Dedifferentiated amniotic fluid mesenchymal stem cell (primary cell): ENCODE measurements around the gene TNS2.

ENCODE experiments used
- DNase-seq: peaks from one replicate; pipeline ENCODE4 v3.0.0-alpha.2; 2016; ENCODE audit errors: extremely low spot score

TNS2 gene

DNA sequence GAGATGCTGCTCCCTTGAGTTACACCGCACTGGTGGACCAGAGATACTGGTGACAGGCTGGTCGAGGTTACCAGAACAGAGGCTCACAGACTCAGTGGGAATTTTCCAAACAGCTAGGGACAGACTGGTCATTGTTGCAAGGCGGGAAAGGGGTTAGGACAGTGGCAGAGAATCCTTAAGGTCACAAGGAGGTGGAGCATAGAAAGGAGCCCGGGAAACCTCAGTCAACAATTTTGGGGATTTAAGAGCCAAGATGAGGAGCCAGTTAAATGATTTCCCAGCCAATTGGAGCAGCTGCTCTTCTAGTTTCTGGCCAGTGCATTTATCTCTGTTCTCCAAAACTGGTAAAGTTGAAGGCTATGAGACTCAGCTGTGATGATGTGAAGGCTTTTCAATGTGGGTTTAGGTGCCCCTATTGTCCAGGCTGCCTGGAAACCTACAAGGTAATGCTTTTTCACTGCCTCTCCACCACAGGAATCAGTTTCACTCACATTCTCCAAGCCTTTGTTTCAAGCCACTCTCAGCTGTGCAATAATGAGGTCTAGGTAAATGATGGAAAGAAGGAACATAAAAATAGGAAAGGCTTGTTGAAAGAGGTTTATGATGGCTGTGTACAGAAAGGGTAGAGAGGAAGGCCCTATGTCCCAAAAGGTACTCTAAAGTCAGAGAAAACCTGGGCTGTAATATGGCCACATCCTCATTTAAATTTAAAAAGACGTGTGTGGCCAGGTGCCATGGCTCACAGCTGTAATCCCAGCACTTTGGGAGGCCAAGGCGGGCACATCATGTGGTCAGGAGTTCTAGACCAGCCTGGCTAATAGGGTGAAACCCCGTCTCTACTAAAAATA, 7.0 kb upstream of the TNS2 start:
- no peak for DNase-seq

DNA sequence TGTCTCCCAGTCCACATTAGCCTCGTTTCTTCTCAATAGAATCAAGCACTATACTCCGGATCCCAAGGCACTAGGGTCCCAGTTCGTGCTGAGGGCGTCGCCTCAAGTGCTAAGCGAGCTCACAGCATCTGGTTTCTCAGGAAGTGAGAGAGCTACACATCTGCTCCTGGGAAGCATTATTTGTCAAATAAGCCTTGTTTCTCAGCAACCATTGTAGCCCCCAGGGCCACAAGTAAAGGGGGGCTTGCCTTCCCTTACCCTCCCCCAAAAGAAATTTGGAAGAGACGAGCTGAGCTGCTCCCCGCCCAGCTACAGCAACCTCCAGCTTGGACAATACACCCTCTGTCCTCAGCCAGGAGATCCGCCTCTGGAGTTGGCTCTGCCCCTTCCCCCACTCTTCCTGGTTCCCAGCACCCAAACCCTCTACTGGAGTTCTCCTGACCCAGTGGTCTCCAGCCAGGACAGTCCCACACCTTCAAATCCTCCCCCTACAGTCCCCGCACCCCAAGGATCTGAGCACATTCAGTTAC, 5.7 kb upstream of the TNS2 start:
- DNase-seq = no peak

DNA sequence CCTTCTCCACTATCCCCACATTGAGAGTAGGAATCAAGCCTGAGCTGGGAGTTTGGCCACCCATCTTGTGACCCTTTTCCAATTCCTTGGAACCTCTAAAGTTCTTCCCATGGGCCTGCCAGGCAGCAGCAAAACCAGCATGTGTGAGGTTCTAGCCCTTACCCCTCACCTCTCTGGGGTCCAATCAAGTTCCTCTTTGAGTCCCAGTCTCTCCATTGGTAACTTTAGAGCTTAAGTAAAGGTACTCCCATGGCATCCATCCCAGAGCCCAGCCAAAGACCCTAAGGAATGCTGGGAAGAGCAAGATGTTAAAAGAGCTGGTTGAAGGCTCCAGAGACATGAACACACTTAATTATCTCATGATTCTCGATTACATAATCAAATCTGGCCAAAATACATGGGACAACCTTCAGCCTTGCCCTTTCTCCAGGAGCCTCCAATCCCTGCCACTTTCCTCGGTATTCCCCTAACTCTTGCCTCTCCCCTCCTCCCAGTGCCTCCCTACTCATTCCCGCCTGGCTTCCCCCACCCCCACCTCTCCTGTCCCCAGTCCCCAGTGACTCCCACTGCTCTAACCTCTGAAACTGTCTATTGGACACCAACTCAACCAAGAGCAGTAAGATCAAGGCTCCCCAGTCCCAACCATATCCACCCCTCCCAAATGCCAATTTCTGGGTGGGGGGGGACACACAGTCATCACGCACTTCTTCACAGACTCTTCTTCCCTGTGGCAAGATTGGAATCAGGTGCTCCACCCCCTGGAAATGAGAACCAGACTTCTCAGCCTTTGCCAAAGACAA, 4.8 kb upstream of the TNS2 start:
- DNase-seq = no peak

GRCh38 chr12:53045696-53046045, 4.2 kb upstream of the TNS2 start:
- no peak for DNase-seq

DNA sequence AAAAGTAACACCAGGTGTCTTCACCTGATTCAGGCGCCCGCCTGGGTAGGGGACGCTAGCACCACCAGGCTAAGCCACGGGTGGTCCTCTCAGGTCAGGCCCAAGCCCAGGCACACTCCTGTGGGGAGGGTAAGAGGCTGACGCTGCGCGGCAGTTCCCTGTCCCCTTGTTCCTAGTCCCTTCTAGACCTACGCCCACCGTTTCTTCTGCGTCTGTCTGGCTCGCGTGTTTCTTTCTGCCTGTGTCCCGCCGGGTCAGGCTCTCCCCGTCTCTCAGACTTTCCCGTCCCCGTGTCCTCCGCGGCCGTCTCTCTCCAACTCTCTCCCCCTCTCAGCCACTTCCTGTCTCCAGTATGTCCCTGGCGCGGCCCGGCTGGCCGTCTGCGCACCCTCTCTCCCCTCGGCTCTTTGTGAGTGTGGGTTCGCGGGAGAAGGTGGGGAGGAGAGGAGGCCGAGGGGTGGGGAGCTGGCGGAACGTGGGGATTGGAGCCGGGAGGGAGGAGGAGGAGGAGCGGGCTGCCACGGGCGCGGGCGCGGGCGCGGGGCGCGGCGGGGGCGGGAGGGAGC, 3.1 kb upstream of the TNS2 start:
- DNase-seq = peak; percentile 73

GRCh38 chr12:53047221-53048032, 2.4 kb upstream of the TNS2 start:
- peak; percentile 69 for DNase-seq

GRCh38 chr12:53048033-53048779, 1.7 kb upstream of the TNS2 start:
- DNase-seq = no peak

GRCh38 chr12:53048780-53049401, 974 bp upstream of the TNS2 start:
- no peak for DNase-seq

DNA sequence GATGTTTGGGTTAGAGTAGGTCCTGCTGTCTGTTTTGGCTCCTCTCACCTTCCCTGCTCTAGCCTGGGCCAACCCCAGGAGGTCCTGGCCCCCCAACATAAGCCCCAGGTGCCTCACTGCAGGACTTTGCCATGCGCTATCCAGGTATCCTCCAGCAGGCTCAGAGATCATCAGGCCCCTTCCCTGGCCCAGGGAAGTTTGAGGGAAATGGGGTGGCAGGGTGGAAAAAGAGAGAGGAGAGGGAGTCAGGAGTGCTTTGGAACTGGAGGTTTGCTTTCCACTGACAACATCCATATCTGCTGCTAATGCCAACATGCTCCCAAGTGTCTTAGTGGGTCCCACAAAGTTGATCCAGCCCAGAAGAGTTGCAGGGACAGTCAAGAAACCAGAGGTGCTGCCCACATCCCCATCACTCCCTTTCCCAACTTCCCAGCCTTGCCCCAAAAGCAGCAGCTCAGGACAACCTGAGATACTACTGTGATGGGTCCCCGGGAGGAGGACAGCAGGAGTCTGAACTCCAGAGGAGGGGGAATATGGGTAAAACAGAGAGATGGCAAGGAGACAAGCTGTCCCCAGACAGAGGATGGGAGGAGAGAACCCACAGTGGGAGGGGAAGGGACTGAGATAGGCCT, 677 bp downstream of the TNS2 start:
- no peak for DNase-seq

DNA sequence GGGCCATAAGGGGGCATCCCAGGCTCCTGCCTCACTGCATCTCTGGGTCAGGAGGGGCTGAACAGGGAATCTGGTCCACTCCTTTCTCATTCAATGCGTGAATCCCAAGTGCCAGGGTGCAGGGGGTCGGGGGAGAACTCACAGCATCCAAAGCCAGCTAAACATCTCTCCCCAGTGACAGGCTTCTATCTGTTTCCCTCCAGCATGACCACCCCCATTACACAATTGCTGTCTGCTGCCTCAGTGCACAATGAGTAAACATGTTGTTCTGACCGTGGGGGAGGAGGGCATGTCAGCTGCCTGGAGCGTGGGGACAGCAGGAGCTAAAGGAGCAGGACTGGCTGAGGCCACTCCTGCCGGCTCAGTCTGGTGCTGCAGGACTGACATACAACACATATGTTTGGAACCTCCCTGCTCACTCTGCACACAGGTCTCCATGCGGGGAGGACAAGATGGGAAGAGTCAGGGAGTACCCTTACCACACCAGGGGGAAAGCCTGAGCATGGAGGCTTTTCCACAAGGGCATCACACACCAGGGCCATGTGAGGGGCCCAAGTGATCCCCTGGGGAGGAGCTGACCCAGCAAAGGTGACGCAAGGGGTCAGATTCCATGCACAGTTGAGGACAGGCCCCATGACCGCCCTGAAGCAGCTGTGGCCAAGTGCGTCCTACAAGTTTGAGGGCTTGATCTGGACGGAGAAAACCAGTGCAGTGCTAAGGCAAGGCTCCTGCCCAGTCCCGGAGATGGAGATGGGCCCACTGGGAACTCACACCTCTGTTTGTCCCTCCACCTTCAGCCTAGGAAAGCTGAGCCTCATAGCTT, 1.4 kb downstream of the TNS2 start:
- peak; percentile 26 for DNase-seq

GRCh38 chr12:53051881-53052412, 2.1 kb downstream of the TNS2 start:
- DNase-seq = no peak

DNA sequence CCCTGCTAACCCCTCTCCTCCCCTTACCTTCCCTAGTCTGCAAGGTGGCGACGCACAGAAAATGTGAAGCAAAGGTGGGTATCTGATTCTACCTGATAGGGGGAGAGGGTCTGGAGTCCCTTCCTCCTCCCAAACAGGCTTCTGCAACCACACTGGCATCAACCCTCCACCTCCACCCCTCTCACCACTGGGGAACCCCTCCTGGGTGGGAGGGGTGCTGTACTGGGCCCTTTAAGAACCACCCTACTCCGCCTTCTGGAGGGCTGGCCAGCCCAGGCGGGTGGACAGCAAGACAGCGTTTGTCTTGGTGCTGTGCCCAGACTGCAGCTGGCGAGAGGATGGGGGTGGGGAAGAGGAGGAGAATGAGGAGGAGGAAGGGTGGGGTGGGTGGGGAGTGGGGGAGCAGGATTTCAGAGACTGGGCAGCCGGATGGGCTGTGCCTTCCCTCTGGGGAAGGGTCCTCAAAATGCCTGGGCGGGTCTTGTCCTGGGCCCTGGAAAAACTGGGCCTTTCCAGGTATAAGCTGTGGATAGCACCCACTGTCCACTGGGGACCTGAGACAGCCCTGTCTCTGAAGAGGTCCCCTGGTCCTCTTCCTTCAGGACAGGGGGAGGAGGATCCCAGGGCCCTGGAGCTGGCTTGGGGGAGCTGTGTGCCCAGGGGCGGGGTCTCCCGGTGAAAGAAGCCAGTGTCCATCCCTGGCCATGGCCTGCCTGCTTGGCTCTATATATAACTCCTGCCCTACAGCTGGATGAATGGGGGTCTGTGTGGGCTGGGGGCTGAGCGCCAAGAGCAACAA, 2.8 kb downstream of the TNS2 start:
- DNase-seq = peak; percentile 71

DNA sequence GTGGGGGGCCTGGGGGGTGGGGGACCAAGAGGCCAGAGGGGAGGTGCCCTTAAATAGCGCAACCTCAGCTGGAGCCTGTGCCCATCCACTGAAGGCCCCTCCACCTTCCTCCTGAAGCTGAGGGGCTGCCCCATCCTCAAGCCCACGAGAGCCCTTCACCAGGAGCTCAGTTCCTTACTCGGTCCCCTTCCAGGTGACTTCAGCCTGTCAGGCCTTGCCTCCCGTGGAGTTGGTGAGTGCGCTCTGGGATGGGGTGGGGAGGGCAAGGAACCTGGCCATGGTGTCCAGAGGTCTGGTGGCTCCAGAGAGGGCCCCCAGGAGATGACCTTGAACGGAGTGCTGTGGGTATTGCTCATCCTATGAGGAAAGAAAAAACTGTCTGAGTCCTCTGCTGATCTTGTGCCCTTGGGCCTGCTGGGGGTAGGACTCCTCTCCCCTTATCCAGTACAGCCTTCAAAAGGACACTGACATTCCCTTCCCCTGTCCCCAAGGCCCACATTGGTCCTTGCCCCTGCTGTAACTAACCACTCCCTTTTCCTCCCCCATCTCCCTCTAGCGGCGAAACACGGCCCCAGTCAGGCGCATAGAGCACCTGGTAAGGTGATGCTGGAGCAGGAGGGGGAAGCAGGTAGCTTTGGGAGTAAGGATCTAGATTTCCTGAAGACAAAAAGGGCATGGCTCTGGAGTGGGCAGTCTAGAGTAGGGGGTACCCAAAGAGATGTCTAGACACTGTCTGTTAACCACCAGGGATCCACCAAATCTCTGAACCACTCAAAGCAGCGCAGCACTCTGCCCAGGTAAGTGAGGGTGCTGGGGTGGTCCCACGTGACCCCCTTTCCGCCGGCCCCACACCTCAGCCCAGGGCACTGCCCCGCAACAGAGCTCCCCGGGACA, 3.6 kb downstream of the TNS2 start:
- no peak for DNase-seq

- DNase-seq = no peak
Observed at GRCh38 chr12:53054112-53054878, 4.4 kb downstream of the TNS2 start.

DNA sequence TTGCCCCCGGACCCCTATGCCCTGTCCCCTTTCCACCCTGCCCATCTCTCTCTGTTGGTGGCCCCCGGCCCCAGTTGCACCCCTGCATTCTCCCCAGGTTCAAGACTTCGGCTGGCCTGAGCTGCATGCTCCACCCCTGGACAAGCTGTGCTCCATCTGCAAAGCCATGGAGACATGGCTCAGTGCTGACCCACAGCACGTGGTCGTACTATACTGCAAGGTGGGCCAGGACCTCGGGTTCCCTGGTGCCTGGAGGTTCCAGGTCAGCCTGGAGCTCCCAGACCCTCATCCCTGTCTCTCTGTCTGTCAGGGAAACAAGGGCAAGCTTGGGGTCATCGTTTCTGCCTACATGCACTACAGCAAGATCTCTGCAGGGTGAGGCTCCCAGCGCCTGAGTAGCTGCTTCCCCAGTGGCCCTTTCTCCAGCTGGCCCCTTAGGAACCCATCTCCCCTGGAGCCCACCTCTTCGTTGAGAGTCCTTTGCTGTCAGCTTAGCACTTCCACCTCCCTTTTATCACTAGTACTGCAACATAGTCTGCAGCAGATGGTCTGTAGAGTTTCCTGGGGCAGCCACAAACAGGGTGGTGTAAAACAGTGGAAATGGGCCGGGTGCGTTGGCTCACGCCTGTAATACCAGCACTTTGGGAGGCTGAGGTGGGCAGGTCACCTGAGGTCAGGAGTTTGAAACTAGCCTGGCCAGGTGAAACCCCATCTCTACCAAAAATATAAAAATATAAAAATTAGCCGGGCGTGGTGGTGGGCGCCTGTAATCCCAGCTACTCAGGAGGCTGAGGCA, 5.8 kb downstream of the TNS2 start:
- no peak for DNase-seq
